Left ventricle myocardium superior (tissue), 1 donor: Measurements from ENCODE around the gene ZNFX1. TPM values are rescaled to one million over a fixed set of nuclear protein-coding genes. Genes with fewer than 3 reads are reported as not detected.
A peak's percentile ranks its signal among the peaks of the same experiment; 100 is the strongest.

Source experiments
- ATAC-seq: fragments of 200-7000 bp; cut with Tn5 transposase; one replicate; pipeline ENCODE4 v1.9.1; 2020; ENCODE audit warnings: mild to moderate bottlenecking, moderate library complexity
- DNase-seq: peaks from one replicate; pipeline ENCODE4 v3.0.0-alpha.2; 2020
- intact Hi-C: fragments of 100-400 bp; cut with micrococcal nuclease; formaldehyde crosslinking; loops from one replicate; pipeline ENCODE4 v1.11.0; 2022
- total RNA-seq: library from RNA; stranded (reverse); fragmentation: NEBNext Ultra II Directional; extraction: Animal tissue kit (Norgen Biotek cat#: 25700); gene quantifications from one replicate; pipeline ENCODE4 v1.2.1, GENCODE V29; 2021
- donor health status: DM: no; HTN: yes; CAD: no; lungs with severe emphysema.

The ZNFX1 gene
- total RNA-seq, 1 donor from 2014 or later, result 20.6 TPM

DNA sequence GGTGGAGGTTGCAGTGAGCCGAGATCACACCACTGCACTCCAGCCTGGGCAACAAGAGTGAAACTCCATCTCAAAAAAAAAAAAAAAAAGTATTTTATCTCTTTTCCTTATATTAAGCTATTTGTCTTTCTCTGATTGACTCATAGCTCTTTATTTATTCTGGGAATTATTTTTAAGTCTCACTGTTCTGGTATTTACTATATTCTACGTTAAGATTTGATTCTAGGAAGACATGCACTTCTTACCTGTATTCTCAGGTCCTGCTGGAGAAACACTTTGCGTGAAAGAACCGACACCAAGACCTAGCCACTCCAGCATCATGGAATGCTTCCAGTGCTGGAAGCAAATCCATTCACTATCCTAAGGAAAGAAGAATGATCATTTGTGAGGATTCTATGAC, 17.6 kb downstream of the ZNFX1 start:
- DNase-seq (no peak), ATAC-seq (no peak)
- intact Hi-C loops, result no loop called here

DNA sequence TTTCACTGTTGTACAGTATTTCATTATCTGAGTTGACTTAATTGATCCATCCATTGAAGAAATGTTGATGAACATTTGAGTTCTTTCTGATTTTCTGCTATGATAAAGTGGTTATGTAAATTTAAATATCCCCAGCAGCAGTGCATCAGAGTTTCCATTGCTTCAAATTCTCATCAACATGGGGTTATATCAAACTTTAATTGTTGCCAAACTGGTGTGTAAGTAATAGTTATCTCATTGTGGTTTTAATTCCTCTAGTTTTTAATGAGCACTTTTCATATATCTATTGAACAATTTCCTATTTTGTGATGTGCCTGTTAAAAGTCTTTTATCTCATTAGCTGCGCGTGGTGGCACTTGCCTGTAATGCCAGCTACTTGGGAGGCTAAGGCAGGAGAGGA, 18.1 kb downstream of the ZNFX1 start:
- DNase-seq (no peak), ATAC-seq (no peak)
- intact Hi-C loops, result no loop called here

DNA sequence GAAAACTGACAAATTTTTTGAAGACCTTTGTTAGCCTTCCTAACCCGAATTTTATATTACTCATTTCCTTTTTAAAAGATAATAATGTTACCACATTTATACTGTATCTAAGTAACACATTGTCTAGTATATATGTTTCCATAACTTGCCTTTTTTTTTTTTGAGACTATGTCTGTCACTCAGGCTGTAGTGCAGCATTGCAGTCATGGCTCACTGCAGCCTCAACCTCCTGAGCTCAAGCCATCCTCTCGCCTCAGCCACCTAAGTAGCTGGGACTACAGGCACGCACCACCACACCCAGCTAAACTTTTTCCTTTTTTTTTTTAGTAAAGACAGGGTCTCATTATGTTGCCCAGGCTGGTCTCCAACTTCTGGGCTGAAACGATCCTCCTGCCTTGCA, 18.6 kb downstream of the ZNFX1 start:
- DNase-seq (no peak), ATAC-seq (no peak)
- intact Hi-C loops, result no loop called here

DNA sequence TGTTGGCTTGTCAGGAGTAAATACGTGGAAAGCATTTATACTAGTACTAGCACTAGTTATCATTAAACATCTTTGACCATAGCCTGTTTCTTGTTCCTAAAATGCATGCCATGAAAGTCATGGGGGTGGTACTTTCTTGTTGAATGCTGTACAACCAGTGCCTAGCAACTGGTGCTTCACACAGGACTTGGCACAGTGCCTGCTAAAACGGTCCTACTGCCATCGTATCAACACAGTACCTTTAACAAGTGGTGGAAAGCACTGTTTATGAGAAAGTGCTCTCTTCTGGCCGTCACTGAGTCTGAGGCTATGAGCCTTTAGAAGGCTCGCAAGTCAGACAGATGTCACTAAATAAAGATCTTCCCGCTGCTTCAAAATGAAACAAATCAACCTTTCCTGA, 21.6 kb downstream of the ZNFX1 start:
- no peak for DNase-seq
- intact Hi-C loops, result no loop called here
- ATAC-seq, result no peak

DNA sequence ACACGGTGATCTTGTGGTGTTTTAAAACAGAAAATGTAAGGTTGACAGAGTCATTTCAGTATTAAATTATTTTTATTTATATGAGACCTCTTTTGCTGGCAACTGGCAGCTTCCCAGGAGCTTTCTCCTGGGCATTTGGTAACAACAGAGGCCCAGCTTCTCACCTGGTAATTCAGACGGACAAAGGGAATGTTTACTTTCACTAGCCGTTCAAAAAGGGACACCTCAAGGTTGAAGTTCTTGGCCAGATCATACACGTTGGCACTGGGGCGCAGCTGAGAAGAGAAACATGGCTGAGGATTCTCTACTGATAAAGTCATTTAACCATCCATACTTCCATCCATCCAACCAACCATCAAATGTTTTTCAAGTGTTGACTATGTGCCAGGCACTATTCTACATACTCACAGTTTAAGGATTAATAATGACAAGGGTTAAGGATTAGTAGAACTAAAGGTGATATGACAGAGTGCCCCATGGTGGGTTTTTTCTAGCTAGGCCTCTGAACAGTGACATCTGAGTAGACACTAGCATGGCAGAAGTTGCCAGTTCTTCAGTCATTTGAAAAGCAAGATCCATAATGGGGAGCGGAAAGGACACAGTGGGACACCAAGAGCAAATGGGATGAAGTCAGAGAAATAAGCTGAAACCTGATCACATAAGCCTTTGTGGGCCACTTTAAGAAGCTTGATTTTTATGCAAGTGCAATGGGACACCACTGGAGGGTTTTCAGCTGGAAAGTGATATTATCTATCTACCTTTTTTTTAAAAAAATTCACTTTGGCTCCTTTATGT, 25.1 kb downstream of the ZNFX1 start:
- ATAC-seq (peak; percentile 38), DNase-seq (no peak)
- intact Hi-C loops, result no loop called here

DNA sequence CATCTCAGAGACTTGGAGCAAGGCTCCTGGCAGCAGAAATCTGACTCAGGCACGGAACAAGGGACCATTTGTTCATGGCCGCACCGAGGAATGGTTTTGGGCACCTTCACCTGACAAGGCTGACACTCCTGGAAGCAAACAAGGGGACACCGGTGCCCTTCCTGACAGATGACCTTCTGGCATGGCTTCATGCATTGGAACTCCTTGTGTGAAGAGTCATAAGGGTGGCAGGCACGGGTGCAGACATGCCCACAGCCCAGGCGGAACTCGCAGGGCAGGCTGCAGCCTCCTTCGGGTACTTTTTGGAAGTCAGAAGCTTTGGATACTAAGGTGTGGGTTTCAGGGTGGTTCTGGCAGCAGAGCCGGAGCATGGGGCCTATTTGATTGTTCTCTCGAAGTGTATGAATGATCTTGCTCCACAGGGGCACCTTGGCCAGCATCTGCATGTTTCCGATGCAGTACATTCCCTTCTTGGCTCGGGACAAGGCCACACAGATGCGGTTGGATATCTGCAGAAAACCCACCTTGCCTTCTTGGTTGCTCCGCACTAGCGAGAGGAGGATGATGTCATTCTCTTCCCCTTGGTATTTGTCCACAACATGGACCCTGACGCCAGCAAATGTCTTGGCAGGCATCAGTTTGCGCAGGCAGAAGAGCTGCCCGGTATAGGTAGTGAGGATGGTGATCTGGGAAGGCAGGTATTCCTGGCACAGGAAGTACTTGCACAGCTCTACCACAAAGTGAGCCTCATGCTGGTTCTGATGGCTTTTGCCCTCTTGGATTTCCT, 28.8 kb downstream of the ZNFX1 start:
- DNase-seq (no peak), ATAC-seq (no peak)
- intact Hi-C loops, result no loop called here

DNA sequence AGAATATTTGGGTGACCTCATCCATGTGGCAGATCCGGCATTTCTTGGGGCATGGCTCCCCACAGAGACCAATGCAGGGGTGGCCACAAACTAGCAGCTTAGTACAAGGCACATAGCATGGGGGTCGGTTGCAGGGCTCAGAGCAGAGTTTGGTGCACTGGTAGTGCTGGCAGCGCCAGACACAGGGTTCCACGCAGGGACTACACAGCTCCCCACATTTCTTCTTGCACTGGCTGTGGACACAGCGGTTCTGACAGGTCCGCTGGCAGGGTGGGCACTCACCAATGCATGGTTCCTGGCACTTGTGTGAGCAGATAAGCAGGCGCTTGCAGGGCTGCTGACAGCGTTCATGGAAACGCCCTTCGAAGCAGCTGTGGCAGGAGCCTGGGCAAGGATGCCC, 29.6 kb downstream of the ZNFX1 start:
- no peak for ATAC-seq
- DNase-seq, result no peak
- intact Hi-C loops, result no loop called here

DNA sequence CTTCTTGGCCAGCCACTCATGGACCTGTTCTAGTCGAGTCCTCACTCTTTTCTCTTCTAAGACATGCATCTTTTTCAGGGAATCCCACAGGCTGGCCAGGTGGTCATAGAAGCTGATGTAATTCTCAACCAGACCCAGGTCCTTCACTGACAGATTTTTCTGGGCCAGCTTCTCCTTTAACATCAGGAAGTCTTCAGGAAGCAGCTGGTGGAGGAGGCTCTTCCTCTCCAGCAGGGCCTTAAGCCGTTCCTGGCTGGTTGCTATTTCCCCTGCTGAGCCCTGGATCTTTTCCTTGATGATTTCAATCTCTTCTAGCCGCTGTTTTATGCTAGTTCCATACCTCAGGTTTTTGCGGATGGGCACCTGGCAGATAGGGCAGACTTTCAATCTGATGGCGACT, 30.1 kb downstream of the ZNFX1 start:
- ATAC-seq (no peak), DNase-seq (no peak)
- intact Hi-C loops, result no loop called here

DNA sequence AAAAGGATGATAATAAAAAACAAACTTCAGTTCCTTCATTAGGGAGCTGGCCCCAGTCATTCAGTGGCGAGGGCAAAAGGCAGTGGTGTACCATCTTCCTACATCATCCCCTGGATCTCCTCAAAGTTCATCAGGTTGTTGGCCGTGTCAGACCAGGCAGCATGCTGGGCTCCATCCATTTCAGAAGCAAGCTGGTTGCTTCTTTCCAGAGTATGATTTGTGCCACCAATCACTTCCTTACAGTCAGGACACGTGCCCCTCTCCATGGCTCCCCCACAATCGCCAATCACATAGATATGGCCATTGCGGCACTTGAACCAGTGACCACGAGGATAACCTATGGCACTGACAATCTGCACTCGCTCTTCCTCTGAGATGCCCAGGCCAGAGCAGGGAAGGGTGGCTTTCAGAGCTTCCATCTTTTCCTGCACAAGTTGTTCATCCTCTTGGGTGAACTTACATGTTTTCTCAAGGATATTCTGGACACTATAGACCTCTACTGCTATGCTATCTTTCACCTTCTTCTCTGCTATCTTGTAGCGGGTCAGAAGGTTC, 30.6 kb downstream of the ZNFX1 start:
- no peak for ATAC-seq
- intact Hi-C loops, result no loop called here
- DNase-seq, result no peak

DNA sequence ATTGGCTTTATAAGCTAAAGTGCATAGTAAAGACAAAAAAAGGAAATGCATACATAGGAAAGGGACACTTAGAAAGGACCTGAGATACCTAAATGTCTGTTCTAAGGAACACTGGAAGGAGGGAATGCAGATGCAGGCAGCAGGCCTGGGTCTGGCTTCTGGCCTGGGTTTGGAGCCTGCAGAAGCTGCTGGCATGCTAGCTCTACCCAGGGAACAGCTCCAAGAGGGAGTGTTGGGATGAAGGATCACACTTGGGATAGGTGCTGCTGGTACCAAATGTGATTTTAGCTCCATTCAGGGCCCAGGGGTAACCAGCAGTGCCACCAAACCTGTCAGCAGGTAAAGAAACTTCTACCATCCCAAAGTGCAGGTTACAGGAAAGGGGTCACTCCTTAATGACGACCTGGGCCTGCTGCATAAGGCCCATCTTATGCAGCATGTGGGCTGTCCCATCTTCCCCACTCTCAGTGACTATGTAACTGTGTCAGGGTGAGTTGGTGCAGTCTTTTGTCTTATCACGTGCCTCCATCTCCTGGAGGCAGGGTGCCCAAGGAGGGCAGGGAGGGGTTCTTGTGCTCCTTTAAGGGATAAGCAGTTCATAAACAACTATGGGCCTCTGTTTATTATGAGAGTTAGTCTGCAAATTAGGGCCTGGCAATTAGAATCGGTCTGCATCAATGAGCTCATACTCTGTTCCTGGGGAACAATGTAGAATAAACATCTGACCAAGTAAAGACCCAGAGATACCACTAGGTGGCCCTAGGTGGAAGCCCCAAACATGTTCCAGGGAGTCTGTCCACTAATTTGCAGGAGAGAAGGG, 31.7 kb downstream of the ZNFX1 start:
- ATAC-seq (peak; percentile 76), DNase-seq (peak; percentile 50)
- intact Hi-C loops, result no loop called here

DNA sequence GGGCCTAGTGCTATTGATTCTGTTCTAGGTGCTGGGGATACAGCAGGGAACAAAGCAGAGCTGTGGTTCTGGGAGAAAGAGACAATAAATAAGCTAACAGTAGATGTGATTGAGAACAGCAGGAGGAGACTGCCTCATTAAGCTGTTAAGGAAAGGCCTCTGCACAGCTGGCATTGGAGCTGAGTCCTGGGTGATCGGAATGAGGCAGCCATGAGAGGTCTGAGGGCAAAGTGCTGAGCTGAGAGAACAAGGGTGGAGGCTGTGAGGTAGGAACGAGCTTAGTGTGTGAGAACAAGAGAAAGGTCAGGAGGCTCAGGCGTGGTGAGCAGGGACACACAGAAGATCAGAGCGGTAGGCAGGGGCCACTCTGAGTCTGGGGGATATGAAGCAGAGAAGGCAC, 40.3 kb downstream of the ZNFX1 start:
- no peak for ATAC-seq
- no peak for DNase-seq
- intact Hi-C loops, result no loop called here

DNA sequence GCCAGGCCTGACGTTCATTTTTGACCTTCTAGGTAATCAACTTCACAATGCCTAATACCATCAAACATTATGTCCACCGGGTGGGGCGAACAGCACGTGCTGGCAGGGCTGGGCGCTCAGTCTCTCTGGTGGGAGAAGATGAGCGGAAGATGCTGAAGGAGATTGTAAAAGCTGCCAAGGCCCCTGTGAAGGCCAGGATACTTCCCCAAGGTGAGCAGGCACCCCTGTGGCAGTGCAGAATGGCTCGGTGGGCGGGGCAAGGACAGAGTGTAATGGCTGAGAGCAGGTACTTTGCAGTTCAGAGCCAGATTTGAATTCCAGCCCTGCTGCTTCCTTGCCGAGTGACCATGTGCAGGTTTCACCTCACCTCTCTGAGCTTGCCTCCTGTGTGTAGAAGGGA, 41.6 kb downstream of the ZNFX1 start:
- DNase-seq (no peak), ATAC-seq (no peak)
- intact Hi-C loops, result no loop called here

DNA sequence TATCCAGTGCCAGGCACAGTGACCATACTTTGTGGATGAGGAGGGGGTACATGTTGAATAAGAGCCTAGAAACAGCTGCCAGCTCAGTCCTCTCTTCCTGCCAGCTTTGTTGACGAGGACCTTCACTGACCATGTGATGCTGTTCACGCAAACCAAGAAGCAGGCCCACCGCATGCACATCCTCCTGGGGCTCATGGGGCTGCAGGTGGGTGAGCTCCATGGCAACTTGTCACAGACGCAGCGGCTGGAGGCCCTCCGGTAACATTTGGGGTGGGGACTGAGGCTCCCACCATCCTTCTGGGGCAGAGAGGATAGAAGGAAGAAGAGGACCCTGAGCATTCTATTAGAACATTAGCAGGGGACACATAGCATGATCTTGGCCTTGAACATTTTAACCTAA, 43.0 kb downstream of the ZNFX1 start:
- intact Hi-C loops, result no loop called here
- no peak for ATAC-seq
- no peak for DNase-seq

DNA sequence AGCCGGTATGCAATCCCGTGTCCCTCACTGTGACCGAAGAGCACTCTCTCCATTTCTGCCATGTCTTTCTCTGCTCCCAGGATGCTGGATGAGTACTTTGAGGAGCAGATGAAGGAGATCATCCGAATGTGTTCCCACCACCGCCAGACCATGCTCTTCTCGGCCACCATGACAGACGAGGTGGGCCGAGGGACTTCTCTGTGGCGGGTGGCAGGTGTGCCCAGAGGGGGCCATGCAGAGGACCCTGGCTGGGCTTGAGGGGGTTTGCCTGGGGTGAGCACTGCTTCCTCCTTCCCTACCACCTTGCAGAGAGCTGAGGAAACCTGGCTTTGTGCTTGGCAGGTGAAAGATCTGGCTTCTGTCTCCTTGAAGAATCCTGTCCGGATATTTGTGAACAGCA, 44.6 kb downstream of the ZNFX1 start:
- no peak for DNase-seq
- intact Hi-C loops, result no loop called here
- ATAC-seq, result no peak

DNA sequence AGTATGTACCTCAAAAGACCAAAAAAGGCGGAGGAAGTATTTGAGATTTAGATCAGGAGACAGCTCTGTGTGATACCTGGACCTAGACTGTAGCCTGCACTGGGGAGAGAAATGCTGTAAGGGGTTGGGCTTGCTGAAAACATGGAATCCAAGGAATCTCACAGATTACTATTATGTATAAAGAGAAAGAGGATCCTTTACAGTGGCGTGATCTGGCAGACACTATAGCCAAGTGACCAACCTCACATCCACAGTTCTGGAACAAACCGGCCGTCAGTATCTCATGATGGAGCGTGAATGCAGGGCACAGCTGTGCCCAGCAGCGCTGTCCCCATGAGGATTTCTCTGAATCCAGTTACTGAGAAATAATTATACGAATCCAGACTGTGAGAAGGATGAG, 46.4 kb downstream of the ZNFX1 start:
- DNase-seq (no peak), ATAC-seq (no peak)
- intact Hi-C loops, result no loop called here

DNA sequence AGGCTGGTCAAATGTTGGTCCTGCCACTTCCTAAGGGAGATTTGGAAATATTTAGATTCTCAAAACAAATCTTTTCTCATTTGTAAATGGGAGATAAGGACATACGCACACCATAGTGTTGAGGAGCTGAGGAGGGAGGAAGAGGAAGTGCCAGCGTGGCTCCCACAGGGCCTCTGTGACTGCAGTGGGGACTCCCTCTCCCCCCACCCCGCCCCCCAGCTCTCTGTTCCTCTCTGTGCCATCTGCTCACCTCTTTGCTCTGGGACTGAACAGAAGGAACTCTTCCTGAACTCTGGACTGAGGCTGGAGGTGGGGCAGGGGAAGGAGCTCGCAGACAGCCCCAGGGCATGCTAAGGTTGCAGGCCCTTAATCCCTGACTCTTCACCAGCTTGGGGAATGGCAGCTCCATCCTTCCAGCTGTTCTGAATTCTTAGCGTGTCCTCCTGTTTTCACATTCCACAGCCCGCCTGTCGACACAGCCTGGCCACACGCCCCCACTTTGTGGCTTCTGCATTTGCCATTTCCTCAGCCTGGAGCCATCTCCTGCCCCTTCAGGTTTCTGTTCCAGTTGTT, 47.2 kb downstream of the ZNFX1 start:
- intact Hi-C loops, result no loop called here
- DNase-seq (peak; percentile 43), ATAC-seq (peak; percentile 54)

DNA sequence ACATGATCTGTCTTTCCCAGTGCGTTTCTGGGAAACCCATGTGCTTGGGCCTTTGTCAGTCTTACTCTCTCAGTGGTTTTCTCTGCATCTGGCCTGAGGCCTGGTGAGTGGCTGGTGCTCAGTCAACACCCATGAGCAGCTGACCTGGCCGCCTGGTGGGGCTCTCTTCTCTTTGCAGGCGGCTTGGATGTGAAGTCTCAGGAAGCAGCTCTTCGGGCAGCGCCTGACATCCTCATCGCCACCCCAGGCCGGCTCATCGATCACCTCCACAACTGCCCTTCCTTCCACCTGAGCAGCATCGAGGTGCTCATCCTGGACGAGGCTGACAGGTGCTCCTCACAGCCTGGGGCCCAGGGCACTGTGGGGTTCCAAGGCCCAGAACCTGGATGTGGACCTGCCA, 47.8 kb downstream of the ZNFX1 start:
- intact Hi-C loops, result no loop called here
- DNase-seq, result no peak
- no peak for ATAC-seq

DNA sequence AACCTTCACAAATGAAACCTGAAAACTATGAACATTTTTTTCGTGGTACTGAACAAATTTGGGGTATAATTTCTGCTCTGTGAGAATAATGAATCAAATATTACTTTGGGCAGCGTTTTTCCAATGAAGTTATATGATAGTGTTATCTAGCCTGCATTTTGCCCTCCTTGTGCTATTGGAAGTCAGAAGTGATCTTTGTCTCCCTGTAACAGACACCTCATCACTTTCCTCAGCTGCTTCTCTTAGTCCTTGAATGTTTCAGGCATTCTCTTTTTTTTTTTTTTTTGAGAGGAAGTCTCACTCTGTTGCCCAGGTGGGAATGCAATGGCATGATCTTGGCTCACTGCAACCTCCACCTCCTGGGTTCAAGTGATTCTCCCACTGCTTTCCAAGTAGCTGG, 48.5 kb downstream of the ZNFX1 start:
- intact Hi-C loops, result no loop called here
- DNase-seq (no peak), ATAC-seq (no peak)

DNA sequence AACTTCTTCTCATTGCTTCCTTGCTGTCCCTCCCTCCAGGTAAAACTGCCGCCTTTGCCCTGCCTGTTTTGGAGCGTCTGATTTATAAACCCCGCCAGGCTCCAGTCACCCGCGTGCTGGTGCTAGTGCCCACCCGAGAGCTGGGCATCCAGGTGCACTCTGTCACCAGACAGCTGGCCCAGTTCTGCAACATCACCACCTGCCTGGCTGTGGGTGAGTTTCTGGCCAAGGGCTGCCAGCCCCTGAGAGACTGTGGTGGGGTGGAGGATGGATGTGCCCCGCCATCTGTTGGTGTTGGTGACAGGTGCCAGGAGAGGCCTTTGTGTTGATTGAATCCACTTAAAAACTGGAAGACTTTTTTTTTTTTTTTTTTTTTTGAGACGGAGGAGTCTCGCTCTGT, 49.2 kb downstream of the ZNFX1 start:
- DNase-seq, result no peak
- intact Hi-C loops, result no loop called here
- ATAC-seq, result no peak

DNA sequence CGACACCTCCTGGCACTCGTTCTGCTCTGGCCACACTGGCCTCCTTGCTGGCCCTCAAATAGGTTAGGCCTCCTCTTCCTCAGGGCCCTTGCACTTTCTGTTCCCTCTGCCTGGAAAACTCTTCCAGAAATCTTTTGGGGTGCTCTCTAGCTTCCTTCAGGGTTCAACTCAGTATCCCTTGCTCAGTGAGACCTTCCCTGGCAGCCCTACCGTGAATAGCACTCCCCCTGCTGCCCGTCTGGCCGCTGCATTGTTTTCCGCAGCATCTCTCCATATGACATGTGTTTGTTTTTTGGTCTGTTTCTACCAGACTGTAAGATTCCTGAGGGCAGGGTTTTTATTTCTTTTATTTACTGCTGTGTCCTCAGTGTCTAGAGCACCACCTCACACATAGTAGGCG, 52.0 kb downstream of the ZNFX1 start:
- intact Hi-C loops, result no loop called here
- no peak for ATAC-seq
- no peak for DNase-seq
